CD4-positive, alpha-beta T cell (primary cell): ENCODE data around the gene CD44. TPM values are rescaled to one million over a fixed set of nuclear protein-coding genes. Genes with fewer than 3 reads are reported as not detected.

Experiments used
- ATAC-seq: fragments of 200-7000 bp; cut with Tn5 transposase; one replicate; pipeline ENCODE4 v1.10.0; 2022; ENCODE audit warnings: mild to moderate bottlenecking; ENCODE audit not compliant: poor library complexity
- CTCF ChIA-PET: fragments of 350-600 bp; sonication (Branson Sonifier 250); formaldehyde crosslinking; loops from one replicate; lab custom pipeline; 2021; ENCODE audit warnings: antibody characterized with exemption, inconsistent platforms; lab: Charles Lee
- POLR2A ChIA-PET: fragments of 350-600 bp; sonication (Branson Sonifier 250); formaldehyde crosslinking; loops from one replicate; lab custom pipeline; 2021; ENCODE audit warnings: antibody characterized with exemption, inconsistent platforms; lab: Charles Lee
- DNase-seq, 14 experiments: peaks; one replicate each; pipeline ENCODE4 v3.0.0-alpha.2; 2013 to 2020; ENCODE audit warnings: mixed read lengths in 2 of 14
- H3K27ac ChIP-seq, 2 donors: one replicate each; pipeline versions ENCODE4 v1.5.1 to v1.7.0; 2013; ENCODE audit warnings: low read length in 2 of 2, low read depth in 1 of 2, mild to moderate bottlenecking in 1 of 2
- H3K27me3 ChIP-seq, 2 experiments: 1 replicate in 1 of 2; 2 replicates in 1 of 2; pipeline versions ENCODE4 v1.6.1 to v1.7.0; 2013; ENCODE audit warnings: low read length in 2 of 2, control low read depth in 1 of 2, mild to moderate bottlenecking in 1 of 2, moderate library complexity in 1 of 2; ENCODE audit not compliant: insufficient read depth in 2 of 2, control insufficient read depth in 1 of 2
- H3K36me3 ChIP-seq: one replicate; pipeline ENCODE4 v1.6.1; 2013; ENCODE audit warnings: low read length, control low read depth; ENCODE audit not compliant: insufficient read depth
- H3K4me1 ChIP-seq: one replicate; pipeline ENCODE4 v1.6.1; 2013; ENCODE audit warnings: low read length, control low read depth; ENCODE audit not compliant: insufficient read depth
- H3K4me3 ChIP-seq: one replicate; pipeline ENCODE4 v1.5.1; 2013; ENCODE audit warnings: mild to moderate bottlenecking, low read length, moderate library complexity
- H3K9me3 ChIP-seq, 2 experiments: 1 replicate in 1 of 2; 2 replicates in 1 of 2; pipeline versions ENCODE4 v1.6.1 to v1.7.0; 2013; ENCODE audit warnings: low read length in 2 of 2, mild to moderate bottlenecking in 2 of 2, control low read depth in 1 of 2, moderate library complexity in 1 of 2; ENCODE audit not compliant: control insufficient read depth in 1 of 2, insufficient read depth in 1 of 2
- H3K27ac Mint-ChIP-seq: one replicate; pipeline ENCODE4 v1.8.0; 2020; ENCODE audit warnings: mixed read lengths
- H3K27me3 Mint-ChIP-seq: one replicate; pipeline ENCODE4 v1.8.0; 2021; ENCODE audit warnings: mixed read lengths
- H3K36me3 Mint-ChIP-seq: one replicate; pipeline ENCODE4 v1.8.0; 2021; ENCODE audit warnings: low read depth, mixed read lengths
- H3K4me1 Mint-ChIP-seq: one replicate; pipeline ENCODE4 v1.8.0; 2021; ENCODE audit warnings: low read depth, mixed read lengths
- H3K4me3 Mint-ChIP-seq: one replicate; pipeline ENCODE4 v1.8.0; 2020; ENCODE audit warnings: mild to moderate bottlenecking, mixed read lengths
- H3K9me3 Mint-ChIP-seq: one replicate; pipeline ENCODE4 v1.8.0; 2020; ENCODE audit warnings: mixed read lengths
- intact Hi-C, 2 experiments: fragments of 100-400 bp; cut with DNase I in 1 of 2; cut with micrococcal nuclease in 1 of 2; formaldehyde crosslinking; loops; one replicate each; pipeline versions ENCODE4 v1.15.1 to v1.9.0; 2023 to 2025; cut with DNase I, micrococcal nuclease
- total RNA-seq, 174 experiments: library from RNA in 2 of 174; stranded (reverse) in 2 of 174; gene quantifications; one replicate each; pipeline ENCODE4 v1.2.3 and lab custom pipeline; 2021 to 2026
- TF ChIP-seq, protein P1 (sequence below): fragments of 200-600 bp; IDR thresholded peaks from one replicate; pipeline ENCODE4 v1.8.0; 2022; ENCODE audit warnings: antibody characterized with exemption, mild to moderate bottlenecking

CD44 gene
- total RNA-seq, 2 experiments from 2014 or later = 1,283 to 1,330 TPM

DNA sequence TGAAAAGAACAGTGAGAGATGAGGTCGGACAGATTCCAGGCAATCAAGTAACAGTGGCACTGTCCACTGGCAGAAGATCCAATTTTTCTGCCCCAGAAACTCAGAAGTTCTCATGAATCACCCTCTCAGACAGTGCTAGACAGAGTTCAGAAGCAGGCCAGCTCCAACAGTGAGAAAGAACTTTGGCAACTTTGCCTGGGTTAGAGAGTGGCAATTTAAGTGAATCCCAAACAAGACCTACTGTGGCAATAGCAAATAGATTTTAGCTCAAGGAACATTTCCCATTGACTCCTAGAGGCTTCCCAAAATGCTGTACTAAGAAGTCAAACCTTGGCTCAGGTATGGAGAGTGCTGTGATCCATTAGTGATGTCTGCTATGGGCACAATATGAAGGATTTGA is 12.3 kb downstream of the CD44 start:
- no peak for ATAC-seq
- peaks cover 94% of the 10 kb centered on the region for H3K4me1 ChIP-seq

DNA sequence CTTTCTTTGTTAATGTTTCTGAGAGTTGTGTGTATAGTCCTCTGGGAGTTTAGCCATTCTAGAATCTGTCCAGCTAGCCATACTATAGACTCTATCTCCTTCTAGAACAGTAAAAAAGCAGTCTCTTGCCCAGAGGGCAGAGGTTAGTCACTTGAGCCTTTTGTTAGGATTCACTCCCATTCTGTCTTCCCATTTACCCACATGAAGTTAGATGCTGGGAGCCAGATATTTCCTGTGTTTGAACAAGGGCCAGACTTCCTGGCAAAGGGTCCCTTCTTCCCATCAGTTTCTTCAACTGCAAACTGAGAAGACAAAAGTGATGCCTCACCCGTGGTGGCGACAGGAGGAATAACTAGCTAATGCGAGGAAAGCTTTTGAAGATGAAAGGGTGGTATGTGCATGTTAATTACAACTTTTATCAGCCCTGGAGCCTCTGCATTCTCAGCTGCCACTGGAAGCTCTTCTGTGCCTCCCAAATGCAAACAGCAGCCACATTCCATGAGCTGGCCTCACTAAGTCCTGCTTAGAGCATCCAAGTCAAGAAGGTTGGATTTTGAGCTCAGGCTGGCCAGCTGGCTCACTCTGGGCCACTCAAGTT is 12.8 kb downstream of the CD44 start:
- ChIA-PET CTCF (interaction anchor here (1.4 to 3.4 kb wide), 3 partner anchors 9 to 154 kb away, joined by 3 to 13 read pairs (median 4); no protein-coding TSS in a partner anchor), POLR2A (interaction anchor here (1.0 to 6.9 kb wide), 6 partner anchors 12 to 69 kb away, joined by 3 to 90 read pairs (median 6); partner anchors contain the start of gene CD44)
- DNase-seq (no peak), ATAC-seq (no peak)
- Mint-ChIP-seq H3K27me3 (no peaks in the 10 kb centered on the region), H3K27ac (peak overlapping the region; percentile 96), H3K9me3 (no peaks in the 10 kb centered on the region), H3K36me3 (peaks cover 98% of the 10 kb centered on the region), H3K4me1 (peaks cover 99% of the 10 kb centered on the region), H3K4me3 (peak overlapping the region; percentile 4)
- Histone ChIP-seq H3K4me3 (no peak overlapping the region), H3K36me3 (peaks cover 81% of the 10 kb centered on the region), H3K4me1 (peaks cover 94% of the 10 kb centered on the region), H3K27me3 (no peaks in the 10 kb centered on the region), H3K27ac (peak overlapping the region; percentile 20 to 55), H3K9me3 (no peaks in the 10 kb centered on the region)
- TF ChIP-seq, protein P1, sequence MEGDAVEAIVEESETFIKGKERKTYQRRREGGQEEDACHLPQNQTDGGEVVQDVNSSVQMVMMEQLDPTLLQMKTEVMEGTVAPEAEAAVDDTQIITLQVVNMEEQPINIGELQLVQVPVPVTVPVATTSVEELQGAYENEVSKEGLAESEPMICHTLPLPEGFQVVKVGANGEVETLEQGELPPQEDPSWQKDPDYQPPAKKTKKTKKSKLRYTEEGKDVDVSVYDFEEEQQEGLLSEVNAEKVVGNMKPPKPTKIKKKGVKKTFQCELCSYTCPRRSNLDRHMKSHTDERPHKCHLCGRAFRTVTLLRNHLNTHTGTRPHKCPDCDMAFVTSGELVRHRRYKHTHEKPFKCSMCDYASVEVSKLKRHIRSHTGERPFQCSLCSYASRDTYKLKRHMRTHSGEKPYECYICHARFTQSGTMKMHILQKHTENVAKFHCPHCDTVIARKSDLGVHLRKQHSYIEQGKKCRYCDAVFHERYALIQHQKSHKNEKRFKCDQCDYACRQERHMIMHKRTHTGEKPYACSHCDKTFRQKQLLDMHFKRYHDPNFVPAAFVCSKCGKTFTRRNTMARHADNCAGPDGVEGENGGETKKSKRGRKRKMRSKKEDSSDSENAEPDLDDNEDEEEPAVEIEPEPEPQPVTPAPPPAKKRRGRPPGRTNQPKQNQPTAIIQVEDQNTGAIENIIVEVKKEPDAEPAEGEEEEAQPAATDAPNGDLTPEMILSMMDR = no peak
- intact Hi-C loops = loop anchor here in 1 of 2 experiments (1.0 kb wide), 1 partner anchor 12 kb away; no protein-coding TSS in a partner anchor

More for the DNA sequence above, 12.3 kb downstream of the CD44 start:
- peak overlapping the region; percentile 96 for H3K27ac Mint-ChIP-seq
- CTCF ChIA-PET = interaction anchor here (1.7 to 3.4 kb wide), 2 partner anchors 10 to 12 kb away, joined by 3 to 13 read pairs; no protein-coding TSS in a partner anchor
- H3K27me3 Mint-ChIP-seq = no peaks in the 10 kb centered on the region
- POLR2A ChIA-PET = interaction anchor here (1.0 to 6.9 kb wide), 8 partner anchors 8 to 111 kb away, joined by 3 to 90 read pairs (median 6); partner anchors contain the start of gene CD44
- Histone ChIP-seq H3K36me3 (peaks cover 86% of the 10 kb centered on the region), H3K4me3 (no peak overlapping the region), H3K27me3 (no peaks in the 10 kb centered on the region), H3K27ac (peak overlapping the region; percentile 20 to 55), H3K9me3 (no peaks in the 10 kb centered on the region)
- TF ChIP-seq, protein P1 = no peak
- no peak for DNase-seq
- intact Hi-C loops = no loop called here
- no peaks in the 10 kb centered on the region for H3K9me3 Mint-ChIP-seq
- peaks cover 100% of the 10 kb centered on the region for H3K4me1 Mint-ChIP-seq
- peak overlapping the region; percentile 35 for H3K4me3 Mint-ChIP-seq
- peaks cover 98% of the 10 kb centered on the region for H3K36me3 Mint-ChIP-seq

DNA sequence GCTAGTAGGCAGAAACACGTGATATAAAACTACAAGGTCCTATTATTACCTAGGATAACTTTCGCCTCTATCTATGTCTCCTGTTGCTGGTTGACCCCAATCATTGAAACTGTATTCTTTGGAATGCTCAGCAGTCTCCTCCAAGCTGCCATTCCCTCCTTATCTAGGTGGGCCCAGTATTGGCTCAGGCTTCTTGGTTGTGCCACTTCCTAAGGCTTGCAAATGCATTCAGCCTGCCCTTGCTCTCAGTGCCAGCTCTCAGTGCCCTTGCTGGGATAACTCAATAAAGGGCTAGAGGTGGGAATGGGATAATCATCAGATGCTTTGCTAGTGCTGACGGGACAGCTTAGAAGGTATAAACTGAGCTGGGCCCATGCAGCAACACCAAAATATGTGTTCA is 13.6 kb downstream of the CD44 start:
- TF ChIP-seq, protein P1 = no peak
- Mint-ChIP-seq H3K27me3 (no peaks in the 10 kb centered on the region), H3K36me3 (peaks cover 100% of the 10 kb centered on the region), H3K27ac (peak overlapping the region; percentile 96), H3K4me3 (peak overlapping the region; percentile 4), H3K4me1 (peaks cover 99% of the 10 kb centered on the region), H3K9me3 (no peaks in the 10 kb centered on the region)
- CTCF ChIA-PET = interaction anchor here (1.4 to 3.4 kb wide), 3 partner anchors 9 to 155 kb away, joined by 3 to 13 read pairs (median 4); no protein-coding TSS in a partner anchor
- intact Hi-C loops = loop anchor here in 1 of 2 experiments (1.0 kb wide), 1 partner anchor 11 kb away; no protein-coding TSS in a partner anchor
- POLR2A ChIA-PET = interaction anchor here (1.0 to 6.9 kb wide), 6 partner anchors 12 to 70 kb away, joined by 3 to 90 read pairs (median 6); partner anchors contain the start of gene CD44
- no peaks in the 10 kb centered on the region for H3K27me3 ChIP-seq
- H3K27ac ChIP-seq = peak overlapping the region; percentile 20 to 55
- ATAC-seq (no peak), DNase-seq (no peak)
- peaks cover 92% of the 10 kb centered on the region for H3K4me1 ChIP-seq
- no peaks in the 10 kb centered on the region for H3K9me3 ChIP-seq
- H3K4me3 ChIP-seq = no peak overlapping the region
- peaks cover 76% of the 10 kb centered on the region for H3K36me3 ChIP-seq
